ENCODE measurements around the gene MAPK8IP1.

Gene MAPK8IP1

DNA sequence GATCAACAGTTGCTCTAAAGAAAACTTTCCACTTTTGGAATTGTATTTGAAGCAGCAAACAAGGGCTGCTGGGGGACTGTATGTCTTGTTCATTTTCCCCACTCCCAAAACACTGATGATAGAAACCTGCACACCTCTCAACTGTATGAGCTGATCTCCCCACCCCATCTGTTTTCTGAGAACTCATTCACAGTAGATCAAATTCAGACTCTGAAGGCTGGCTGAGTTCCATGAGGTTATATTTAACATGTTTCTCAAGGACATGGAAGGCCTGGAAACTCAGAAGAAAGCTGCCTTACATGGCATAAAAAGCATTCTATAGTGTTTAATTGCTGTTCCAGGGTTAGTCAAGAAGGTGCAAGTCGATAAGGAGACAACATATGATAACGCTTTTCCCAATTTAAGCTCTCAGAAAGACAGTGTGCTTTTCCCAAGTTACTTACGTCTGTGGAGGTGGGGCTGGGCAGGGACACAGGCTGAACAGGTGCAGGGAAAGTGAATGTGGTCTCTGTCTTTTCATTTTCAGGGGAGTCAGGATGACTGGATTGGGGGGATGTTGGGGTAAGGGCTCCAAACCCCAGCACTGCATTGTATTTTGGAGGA lies 60.0 kb downstream of the MAPK8IP1 start:
- TF ChIP-seq, protein P1, sequence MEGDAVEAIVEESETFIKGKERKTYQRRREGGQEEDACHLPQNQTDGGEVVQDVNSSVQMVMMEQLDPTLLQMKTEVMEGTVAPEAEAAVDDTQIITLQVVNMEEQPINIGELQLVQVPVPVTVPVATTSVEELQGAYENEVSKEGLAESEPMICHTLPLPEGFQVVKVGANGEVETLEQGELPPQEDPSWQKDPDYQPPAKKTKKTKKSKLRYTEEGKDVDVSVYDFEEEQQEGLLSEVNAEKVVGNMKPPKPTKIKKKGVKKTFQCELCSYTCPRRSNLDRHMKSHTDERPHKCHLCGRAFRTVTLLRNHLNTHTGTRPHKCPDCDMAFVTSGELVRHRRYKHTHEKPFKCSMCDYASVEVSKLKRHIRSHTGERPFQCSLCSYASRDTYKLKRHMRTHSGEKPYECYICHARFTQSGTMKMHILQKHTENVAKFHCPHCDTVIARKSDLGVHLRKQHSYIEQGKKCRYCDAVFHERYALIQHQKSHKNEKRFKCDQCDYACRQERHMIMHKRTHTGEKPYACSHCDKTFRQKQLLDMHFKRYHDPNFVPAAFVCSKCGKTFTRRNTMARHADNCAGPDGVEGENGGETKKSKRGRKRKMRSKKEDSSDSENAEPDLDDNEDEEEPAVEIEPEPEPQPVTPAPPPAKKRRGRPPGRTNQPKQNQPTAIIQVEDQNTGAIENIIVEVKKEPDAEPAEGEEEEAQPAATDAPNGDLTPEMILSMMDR (IDR thresholded peaks at IDR 0.05; ENCODE audit: low read depth, low read length, missing control alignments) = no peak
- no peak for DNase-seq (ENCODE audit: low read depth)
- no peak overlapping the region for H3K4me3 ChIP-seq (ENCODE audit: low read depth, low read length)

DNA sequence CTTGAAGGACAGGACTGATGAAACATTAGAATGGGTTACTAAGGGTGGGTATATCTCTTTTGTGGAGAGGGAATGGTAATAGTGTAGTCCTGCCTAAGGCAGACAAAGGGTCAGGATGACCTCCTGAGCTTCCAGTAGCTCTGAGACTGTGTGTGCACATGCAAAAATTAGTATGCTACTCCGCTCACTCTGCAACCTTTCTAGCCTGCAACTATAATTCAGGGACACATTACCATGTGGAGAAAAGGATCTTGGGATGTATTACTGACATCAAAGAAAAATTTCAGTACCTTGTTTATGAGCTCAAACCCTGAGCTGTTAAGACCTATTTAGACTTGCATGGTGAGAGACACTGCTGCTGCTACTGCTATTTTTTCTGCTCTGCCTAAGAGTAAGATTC lies 62.4 kb downstream of the MAPK8IP1 start:
- no peak for DNase-seq (ENCODE audit: low read depth)
- H3K4me3 ChIP-seq (ENCODE audit: low read depth, low read length) = no peak overlapping the region
- TF ChIP-seq, protein P1 (IDR thresholded peaks at IDR 0.05; ENCODE audit: low read depth, low read length, missing control alignments) = no peak

DNA sequence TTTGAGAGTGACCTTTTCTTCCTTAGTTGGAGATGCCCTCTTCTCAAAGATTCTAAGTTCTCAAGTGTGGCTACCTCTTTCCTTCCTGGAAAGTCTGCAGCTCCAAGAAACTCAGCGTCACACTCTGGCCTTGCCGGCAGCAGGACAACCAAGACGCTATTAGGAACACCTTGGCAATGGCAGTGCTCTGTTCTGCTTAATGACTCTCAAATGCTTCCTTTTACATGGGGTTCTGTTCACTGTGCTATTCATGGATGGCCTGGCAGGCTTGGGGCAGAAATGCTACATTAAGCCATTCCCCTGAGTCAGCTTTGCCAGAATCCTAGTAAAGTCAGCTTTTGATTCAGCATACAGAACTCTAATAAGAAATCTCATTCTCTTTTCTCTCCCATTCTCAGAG lies 62.9 kb downstream of the MAPK8IP1 start:
- H3K4me3 ChIP-seq (ENCODE audit: low read depth, low read length) = no peak overlapping the region
- DNase-seq (ENCODE audit: low read depth) = no peak
- TF ChIP-seq, protein P1 (IDR thresholded peaks at IDR 0.05; ENCODE audit: low read depth, low read length, missing control alignments) = no peak

DNA sequence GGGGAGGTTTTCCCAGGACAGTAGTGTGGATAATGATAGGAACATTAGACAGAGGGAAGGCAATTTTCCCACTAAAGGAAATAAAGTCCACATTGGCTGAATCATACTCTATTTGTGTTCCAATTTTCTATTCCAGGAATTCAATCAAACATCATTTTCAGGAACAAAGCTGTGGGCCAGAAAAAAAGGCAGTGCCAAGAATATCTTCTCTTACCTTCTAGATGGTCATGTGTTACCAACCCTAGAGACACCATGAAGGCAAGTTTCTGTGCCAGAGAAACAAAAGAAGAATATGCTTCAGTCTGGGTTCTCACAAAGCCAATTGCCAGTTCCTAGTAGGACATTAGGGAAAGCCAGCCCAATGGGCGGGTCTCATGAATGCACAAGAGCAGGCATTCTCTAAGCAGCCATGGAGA lies 64.5 kb downstream of the MAPK8IP1 start:
- TF ChIP-seq, protein P1 (IDR thresholded peaks at IDR 0.05; ENCODE audit: low read depth, low read length, missing control alignments) = no peak
- no peak overlapping the region for H3K4me3 ChIP-seq (ENCODE audit: low read depth, low read length)
- no peak for DNase-seq (ENCODE audit: low read depth)

Measured in GM12864 (cell line).